GM19467 (cell line): Measurements from ENCODE around the gene OR8S1.
A peak's percentile ranks its signal among the peaks of the same experiment; 100 is the strongest.
"Not testable (repeated sequence)": the region's sequence is repeated elsewhere in the genome, so short reads cannot be mapped to it uniquely, and the experiment has no call there.

Source experiments
- ATAC-seq: cut with Tn5 transposase; IDR thresholded peaks from one replicate; pipeline ENCODE4 v1.9.1; 2021; ENCODE audit warnings: mild to moderate bottlenecking, moderate library complexity; ENCODE audit not compliant: unreplicated experiment

OR8S1 gene

GRCh38 chr12:48525332-48525731, at the start of gene OR8S1:
Gene OR8S1, plus strand, starts transcription at chr12:48525632. Its CDS starts 0 bp downstream, at chr12:48525632.
- ATAC-seq, result no peak

- no peak for ATAC-seq
These were observed 43.2 kb upstream of the OR8S1 start, which contains the start of gene C12orf54 for GRCh38 chr12:48482198-48482597. Gene C12orf54, plus strand, starts transcription at chr12:48482498. Its CDS starts 799 bp downstream, at chr12:48483297.

- ATAC-seq, result no peak
These were observed 42.5 kb upstream of the OR8S1 start for GRCh38 chr12:48482930-48483329.

- ATAC-seq, result no peak
These were observed 39.2 kb upstream of the OR8S1 start for GRCh38 chr12:48486261-48486660.

- ATAC-seq, result no peak
These were observed 38.8 kb upstream of the OR8S1 start for GRCh38 chr12:48486679-48487078.

- peak; percentile 74 for ATAC-seq
These were observed 36.4 kb upstream of the OR8S1 start for GRCh38 chr12:48489012-48489411.

- not testable (repeated sequence) for ATAC-seq
These were observed 36.0 kb upstream of the OR8S1 start for GRCh38 chr12:48489456-48489855.

- not testable (repeated sequence) for ATAC-seq
These were observed 25.2 kb upstream of the OR8S1 start for GRCh38 chr12:48500281-48500680.

GRCh38 chr12:48506836-48507235, 18.6 kb upstream of the OR8S1 start:
- ATAC-seq, result not testable (repeated sequence)

GRCh38 chr12:48508987-48509386, 16.4 kb upstream of the OR8S1 start:
- no peak for ATAC-seq

- ATAC-seq, result no peak
These were observed 15.3 kb upstream of the OR8S1 start for GRCh38 chr12:48510111-48510510.

- peak; percentile 51 for ATAC-seq
These were observed 12.6 kb upstream of the OR8S1 start for GRCh38 chr12:48512855-48513254.

GRCh38 chr12:48514728-48515127, 10.7 kb upstream of the OR8S1 start:
- no peak for ATAC-seq

- ATAC-seq, result not testable (repeated sequence)
These were observed 5.1 kb upstream of the OR8S1 start for GRCh38 chr12:48520381-48520780.

GRCh38 chr12:48527891-48528670, 2.6 kb downstream of the OR8S1 start:
- ATAC-seq, result no peak

- ATAC-seq, result no peak
These were observed 7.2 kb downstream of the OR8S1 start for GRCh38 chr12:48532601-48533000.

- ATAC-seq, result no peak
These were observed 11.2 kb downstream of the OR8S1 start for GRCh38 chr12:48536602-48537001.

- no peak for ATAC-seq
These were observed 17.0 kb downstream of the OR8S1 start for GRCh38 chr12:48542300-48542928.

GRCh38 chr12:48545833-48546469, 20.5 kb downstream of the OR8S1 start:
- ATAC-seq, result no peak

GRCh38 chr12:48547012-48547411, 21.6 kb downstream of the OR8S1 start:
- ATAC-seq, result not testable (repeated sequence)

- not testable (repeated sequence) for ATAC-seq
These were observed 26.2 kb downstream of the OR8S1 start for GRCh38 chr12:48551636-48552035.
